Hypothalamus (tissue), 51 donors: ENCODE results near the gene EXOSC7.
"Not testable (repeated sequence)": the region's sequence is repeated elsewhere in the genome, so short reads cannot be mapped to it uniquely, and the experiment has no call there.

Source experiments
- DNase-seq, 51 donors: peaks; one replicate each; lab custom pipeline; 2025; lab: John Stamatoyannopoulos, UW

Gene EXOSC7

DNA sequence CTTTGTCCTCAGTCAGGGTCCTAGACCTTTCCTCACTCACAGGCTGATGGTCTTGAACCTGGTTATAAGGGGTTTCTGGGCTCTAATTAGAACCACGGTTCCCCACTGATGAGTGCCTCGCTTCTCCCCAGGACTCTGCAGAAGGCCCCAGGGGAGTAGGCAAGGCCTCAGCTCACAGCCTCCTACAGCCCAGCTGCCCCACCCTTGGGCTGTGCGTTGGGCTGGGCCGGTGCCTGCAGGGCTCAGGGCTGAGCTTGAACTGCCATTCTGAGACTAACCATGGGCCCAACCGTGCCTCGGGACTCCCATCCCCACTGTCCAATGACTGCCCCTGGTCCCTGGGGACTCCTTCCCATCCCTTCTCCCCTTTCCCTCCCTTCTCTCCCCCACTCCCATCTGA, 75.6 kb downstream of the EXOSC7 start:
- no peak for DNase-seq

DNA sequence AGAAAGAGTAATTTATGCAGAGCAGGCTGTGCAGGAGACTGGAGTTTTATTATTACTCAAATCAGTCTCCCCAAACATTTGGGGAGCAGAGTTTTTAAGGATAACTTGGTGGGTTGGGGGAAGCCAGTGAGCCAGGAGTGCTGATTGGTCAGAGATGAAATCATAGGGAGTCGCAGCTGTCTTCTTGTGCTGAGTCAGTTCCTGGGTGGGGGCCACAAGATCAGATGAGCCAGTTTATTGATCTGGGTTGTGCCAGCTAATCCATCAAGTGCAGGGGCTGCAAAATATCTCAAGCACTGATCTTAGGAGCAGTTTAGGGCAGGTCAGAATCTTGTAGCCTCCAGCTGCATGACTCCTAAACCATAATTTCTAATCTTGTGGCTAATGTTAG, 77.8 kb downstream of the EXOSC7 start:
- not testable (repeated sequence) for DNase-seq

DNA sequence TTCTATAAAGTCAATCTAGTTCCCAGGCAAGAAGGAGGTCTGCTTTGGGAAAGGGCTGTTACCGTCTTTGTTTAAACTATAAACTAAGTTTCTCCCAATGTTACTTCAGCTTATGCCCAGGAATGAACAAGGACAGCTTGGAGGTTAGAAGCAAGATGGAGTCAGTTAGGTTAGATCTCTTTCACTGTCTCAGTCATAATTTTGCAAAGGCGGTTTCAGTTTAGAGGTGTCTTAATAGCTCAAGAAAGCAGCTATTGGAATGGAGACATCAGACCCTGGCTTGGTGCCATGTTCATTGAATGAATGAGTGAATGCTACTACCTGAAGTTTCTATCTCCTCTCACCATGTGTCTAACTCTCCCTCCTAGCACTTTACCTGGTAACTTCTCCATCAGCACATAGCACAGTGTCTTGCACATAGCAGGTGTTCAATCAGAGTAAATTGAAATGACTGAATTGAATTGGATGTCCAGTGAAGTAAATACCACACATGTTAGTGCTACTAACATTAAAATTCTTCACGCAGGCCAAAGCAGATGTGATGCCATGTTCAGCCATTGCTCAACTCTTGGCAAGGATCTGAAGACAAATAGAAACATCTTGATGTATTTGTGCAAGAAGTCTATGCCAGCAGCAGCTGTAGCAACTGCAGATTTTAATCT, 78.3 kb downstream of the EXOSC7 start:
- DNase-seq = no peak

DNA sequence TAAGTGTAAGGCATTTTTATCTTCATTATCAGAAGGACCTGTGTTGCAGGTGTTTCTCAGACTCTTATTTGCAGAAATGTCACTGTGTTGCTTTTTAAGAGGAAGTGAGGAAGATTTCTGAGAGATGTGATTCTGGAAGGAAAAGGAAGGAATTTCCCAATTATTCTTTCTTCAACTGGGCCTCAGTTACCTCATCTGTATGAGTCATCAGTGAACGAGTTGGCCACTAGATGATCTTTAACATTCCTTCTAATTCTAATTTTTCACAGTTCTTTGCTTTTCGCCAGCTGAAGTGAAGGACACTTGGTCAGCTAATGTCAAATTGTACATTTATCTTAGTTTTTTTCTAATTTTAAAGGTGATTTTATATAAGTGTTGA, 79.0 kb downstream of the EXOSC7 start:
- no peak for DNase-seq

DNA sequence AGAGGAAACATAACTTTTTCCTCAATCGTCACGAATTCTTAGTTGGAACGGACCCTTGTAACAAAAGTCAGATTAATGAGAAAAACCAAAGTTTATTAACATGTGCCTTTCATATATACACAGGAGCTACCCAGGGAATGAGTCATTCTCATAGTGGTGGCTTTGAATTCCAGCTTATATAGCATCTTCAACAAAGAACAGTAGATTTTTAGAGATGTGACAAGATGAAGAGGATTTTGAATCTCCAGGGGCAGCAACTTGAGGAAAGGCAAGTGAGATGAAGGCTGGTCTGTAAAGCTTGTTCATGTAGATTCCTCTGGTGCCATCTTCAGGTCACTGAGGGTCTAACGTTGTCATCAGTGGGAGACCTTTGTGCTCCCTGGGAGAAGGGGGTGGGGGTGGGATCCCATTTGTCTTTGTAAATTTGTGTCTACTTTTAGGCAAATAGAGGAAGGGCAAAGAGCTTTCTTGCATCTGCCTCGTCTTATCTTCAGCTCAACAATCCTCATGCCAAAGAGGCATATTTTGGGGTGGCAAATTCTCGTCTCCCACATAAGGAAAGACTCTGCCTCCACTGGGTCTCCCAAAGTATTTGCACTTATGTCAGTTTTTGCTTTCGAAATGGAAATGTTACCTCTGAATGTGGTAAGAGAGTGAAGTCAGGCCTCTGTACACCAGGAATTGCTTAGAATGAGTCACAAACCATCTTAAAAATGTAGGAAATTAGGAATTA, 79.5 kb downstream of the EXOSC7 start:
- no peak for DNase-seq

DNA sequence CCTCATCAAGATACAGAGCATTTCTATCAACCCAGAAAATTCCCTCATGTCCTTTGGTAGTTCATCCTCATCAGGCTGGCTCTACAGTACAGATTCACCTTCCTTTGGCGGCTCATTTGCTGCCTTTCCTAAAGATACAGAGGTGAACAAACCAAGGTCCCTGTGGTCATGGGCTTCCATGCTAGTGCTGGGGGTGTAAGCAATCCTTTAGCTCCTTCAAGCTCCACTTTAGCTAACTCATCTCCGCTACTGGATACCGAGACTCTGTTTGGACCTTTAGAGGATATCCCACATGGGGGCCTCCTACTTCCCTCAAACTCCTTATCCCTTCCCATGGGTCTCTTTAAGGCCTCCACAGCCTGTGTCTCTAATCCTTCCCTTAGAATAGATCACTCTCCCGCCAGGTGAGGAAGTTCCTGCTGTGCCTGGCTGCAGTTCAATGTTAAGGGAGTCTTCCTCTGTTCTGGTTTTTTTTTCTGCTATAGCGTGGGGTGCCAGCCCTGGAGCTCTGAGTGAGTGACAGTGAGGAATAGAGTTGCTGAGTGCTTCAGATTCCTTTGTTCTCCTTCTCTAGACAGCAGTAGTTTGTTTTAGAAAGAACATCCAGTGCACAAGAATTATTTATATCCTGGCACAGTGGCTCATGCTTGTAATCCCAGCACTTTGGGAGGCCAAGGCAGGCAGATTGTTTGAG, 80.7 kb downstream of the EXOSC7 start:
- peak in 1 of 51 donors; percentile 27 for DNase-seq

DNA sequence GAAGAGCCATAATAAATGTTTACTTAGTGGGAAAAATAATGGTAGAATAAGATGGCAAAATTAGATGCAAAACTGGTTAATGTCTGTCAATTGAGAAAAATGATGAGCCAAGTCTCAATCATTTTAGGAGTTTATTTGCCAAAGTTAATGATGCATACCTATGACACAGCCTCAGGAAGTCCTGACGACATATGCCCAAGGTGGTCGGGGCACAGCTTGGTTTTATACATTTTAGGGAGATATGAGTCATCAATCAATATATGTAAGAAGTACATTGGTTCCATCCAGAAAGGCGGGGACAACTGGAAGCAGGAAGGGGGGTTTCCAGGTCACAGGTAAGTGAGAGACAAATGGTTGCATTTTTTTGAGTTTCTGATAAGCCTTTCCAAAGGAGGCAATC, 81.5 kb downstream of the EXOSC7 start:
- no peak for DNase-seq

DNA sequence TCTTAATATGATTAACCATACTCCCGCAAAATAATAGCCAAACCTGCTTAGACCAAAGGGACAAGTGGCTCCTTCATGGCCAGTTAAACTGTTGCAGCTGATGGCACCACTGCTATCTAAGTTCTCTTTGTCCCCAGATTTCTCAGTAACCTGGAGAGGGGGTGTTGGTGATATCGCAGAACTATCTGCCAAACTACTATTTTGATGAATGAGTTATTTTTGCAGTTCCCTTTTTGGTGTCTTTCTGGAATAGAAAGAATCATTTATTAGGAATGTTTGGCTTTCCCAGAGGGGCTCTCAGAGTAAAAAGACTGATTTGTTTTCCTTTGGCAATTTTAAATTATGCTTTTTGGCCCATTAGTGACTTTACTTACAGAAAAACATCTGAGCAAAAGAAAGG, 83.1 kb downstream of the EXOSC7 start:
- DNase-seq = no peak

DNA sequence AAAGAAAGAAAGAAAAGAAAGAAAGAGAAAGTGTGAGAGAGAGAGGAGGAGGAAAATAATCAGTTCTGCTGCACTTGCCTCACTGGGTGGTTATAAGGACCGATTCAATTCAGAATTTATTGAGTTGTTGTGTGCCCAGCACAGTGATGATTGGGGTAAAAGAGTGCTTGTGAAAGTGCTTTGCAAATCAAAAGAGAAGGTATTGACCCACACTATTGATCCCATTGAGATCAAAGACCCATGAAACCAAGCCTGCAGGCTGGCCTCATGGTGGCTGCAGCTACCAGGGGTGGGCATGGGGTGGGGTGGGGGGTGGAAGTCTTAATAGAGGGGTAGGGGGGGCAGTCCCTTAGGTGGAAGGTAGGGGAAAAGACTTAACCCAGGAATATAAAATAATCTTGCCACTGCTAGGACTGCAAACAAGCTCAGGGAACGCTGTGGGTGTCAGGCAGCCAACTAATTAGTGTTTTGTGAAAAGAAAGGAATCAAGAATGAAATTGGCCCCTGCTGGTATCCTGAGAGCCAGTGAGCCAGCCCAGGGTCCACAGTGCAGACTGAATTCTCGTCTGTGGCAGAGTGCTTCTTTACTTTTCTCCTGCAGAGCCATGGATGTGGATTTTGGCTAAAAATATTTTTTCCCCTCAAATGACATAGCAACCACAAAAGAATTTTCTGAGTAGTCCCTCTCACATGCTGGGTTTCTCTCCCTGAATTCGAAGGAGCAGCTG, 84.3 kb downstream of the EXOSC7 start:
- DNase-seq = peak in 2 of 51 donors; percentile 6 to 7
